Measurements from ENCODE around the gene TPH2.

Gene TPH2

DNA sequence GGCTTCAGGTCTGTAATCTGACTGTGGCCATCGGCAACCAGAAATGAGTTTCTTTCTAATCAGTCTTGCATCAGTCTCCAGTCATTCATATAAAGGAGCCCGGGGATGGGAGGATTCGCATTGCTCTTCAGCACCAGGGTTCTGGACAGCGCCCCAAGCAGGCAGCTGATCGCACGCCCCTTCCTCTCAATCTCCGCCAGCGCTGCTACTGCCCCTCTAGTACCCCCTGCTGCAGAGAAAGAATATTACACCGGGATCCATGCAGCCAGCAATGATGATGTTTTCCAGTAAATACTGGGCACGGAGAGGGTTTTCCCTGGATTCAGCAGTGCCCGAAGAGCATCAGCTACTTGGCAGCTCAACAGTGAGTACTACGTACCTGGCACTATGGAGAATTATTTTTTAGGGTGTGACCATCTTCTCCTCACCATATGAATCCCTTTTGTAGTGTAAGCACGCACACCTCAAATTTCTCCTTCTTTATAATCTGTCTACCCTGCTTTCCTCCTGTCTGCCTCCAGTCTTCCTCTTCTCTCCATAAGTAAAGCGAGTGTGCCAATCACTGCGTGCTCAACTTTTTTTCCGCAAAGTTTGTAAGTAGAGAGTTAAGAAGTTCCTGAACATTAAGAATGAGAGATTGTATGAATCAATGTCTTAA, at the start of gene TPH2:
Gene TPH2, plus strand, starts transcription at position 118 of the 658 bp plus-strand sequence. Its CDS starts 142 bp downstream, at position 260.
- DNase-seq, result peak; percentile 23

DNA sequence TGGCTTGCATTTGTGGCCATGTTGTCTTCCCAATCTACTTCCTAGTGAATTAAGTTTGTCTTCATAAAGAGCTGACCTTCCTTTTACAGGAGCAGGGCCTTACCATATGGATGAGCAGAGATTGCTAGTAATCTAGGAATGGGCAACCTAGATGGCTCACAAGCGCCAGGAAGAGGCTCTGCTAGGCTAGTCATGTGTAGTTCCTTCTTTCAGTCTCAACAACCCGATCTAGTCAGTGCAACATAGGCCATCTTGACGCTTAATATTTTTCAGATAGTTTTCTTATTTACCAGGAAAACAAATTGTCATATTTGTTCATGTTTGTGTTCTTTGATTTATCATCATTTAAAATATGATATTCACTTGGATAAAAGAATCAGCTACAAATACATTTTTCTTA, 48.2 kb upstream of the TPH2 start:
- DNase-seq, result no peak

DNA sequence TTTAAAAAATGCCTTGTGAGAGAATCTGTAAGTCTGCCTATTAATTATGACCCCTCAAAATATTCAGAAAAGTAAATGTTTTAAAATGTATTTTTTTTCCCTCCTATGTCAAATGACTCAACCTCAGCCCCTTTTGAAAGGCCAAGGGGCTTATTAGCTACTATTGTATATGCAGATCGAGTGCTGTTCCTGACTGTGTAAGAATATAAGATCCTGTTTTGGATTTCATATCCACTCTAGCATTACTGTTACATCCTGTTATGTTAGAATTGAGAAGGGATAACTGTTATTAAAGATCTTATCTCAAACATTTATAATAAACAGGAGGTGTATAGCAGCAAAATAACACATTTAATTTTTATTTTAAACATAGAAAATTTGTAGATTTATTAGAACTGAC, 46.6 kb upstream of the TPH2 start:
- no peak for DNase-seq

DNA sequence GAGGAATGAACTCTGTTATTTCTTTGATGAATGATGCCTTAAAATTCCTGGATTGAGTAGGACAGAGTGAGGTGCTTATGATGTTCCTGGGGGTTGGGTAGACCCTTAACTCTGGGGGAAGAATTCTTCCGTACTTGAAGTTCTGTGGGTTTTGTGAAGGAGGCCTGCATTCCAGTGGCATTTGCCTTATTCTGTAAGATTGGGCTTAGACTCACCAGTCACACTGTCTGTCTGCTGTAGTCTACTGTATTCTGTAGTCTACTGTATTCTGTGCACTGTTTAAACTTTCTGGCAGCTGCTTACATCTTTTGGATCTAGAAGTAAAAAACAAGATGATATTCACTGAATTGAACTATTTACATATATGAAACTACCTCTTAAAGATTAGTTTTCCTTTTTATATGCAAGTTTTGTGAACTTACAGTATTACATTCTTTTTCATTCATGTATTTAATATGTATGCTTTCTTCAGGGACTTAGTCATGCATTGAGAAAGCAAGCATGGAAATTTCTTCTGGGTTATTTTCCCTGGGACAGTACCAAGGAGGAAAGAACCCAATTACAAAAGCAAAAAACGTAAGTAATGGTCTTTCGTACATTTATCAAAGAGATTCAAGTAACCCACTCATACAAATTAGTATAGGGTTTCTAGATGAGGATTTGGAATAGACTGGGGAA, 42.3 kb upstream of the TPH2 start:
- no peak for DNase-seq

DNA sequence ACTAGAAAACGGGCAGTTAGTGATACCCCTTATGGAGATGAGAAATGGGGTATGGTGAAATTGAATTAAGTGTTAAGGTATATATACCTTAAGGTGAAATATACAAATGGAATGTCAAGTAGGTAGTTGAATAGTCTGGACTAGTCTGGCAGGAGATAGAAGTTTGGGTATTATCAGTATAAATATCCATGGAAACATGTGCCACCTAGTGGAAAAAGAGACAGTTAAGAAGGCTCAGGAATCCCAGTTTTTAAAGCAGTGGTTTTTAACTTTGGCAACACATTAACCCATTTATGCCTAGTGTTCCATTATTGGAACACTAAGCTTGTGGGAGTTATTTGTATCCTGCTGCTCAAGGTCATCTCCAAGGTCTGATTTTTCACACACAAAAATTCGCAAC, 38.6 kb upstream of the TPH2 start:
- no peak for DNase-seq

DNA sequence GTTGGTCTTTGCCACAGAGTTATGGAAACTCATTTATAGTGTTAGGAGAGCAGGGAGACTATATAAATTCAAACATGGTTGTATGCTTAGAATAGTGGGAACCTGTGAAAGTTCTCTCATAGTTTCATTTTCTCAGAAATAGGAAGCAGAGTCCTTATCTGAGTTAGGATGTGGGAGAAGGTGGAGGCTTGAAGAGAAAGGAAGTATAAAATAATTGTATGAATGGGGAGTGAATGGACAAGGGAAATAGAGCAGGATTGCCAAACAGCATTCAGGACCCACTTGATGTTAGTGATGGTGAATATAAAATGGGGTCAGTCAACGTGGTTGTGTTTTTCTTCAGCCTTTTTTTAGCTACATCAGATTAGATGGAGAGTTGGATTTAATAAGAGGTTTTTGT, 34.0 kb upstream of the TPH2 start:
- DNase-seq, result no peak

DNA sequence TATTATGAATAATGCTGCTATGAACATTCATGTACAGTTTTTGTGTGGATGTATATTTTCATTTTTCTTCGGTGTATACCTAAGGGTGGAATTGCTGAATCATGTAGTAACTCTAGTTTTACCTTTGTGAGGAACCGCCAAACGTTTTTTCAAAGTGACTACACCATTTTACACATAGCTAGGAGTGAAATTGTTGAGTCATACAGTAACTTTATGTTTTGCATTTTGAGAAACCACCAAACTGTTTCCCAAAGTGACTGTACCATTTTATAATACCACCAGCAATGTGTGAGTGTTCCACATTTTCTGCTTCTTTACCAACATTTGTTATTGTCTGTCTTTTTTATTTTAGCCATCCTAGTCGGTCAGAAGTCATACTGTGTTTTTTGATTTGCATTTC, 3.1 kb upstream of the TPH2 start:
- no peak for DNase-seq

DNA sequence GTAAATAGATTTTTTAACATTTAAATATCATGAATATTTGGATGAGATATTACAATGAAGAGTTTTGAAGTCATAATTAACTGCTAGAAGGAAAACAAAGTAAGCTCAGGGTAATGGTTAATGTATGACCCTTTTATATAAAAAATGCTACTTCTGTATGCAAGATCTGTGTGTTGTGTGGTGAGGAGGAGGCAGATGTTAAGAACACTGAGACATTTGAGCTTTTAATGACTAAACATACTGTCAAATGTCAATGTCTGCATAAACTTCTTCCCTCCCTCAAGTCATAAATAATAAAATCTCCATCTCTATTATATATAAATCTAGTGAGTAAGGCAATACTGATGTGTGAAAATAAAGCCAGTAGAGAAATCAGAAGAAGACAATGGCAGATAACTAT, 1.4 kb downstream of the TPH2 start:
- no peak for DNase-seq

DNA sequence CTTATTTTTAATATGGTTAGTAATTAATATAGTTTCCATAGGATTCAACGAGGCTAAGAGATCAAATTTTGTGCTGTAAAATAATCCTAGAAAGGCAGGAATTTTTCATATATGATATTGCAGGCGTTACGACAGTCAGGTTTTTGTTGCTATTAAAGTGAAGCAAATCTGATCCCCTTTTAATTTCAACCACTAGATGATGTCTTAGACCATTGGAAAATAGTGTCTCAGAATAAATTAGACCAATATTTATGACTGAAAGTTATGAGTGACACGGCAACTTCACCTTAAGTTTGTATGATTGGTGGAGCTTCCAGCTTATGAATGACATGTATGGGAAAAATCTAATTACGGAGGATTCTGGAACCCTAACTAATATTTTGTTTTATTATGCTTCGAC, 2.5 kb downstream of the TPH2 start:
- no peak for DNase-seq

DNA sequence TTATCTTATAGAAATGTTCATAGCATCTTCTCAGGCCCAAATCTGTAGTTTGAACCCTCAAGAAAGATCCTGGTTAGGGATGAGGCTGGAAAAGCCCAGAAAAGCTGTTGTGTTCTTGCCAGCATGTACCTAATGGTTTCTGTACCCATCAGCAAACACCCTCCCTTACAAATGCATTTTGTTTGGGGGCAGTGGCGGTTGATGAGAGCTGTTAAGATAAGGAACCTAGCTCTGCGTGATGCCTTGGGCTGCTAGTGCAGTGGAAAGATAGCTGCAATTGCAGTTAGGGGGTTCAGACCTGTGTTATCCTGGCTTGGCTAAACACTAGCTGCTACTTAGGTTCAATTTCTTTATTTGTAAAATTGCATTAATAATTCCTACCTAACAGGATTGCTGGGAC, 3.6 kb downstream of the TPH2 start:
- no peak for DNase-seq

DNA sequence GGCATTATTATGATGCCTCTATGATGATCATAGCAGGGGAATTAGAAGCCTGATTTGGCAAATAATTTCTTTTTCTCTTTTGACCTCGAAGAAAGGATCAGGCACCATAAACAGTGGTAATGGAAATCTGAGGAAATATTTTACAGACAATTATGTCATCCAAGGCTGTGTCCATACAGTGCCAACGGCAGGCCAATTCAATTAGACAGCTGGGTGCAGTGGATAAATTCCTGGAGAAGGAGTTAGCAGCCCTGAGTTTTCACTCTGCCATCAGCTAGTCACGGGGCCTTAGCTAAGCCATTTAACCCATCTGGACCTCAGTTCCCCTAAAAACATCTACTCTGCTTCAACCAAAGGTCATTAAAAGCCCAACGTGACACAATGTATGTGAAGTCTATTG, 4.1 kb downstream of the TPH2 start:
- DNase-seq, result no peak

DNA sequence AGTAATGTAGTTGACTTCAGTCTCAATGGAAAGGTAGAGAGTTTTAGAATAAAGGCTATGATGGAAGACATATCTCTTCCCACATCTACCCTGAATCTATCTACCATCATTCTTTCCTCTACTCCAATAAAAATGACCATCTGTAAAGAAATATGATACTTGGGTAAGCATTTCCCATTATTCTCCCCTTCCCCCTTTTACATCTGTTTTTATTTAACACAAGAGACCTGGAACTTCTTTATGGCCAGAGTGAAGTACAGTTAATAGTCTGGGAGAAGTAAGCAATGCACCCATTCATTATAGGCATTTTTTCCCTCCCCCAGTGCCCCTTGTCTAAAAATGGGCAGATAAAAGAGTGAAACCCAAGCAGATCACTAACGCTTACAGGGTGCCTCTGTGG, 6.5 kb downstream of the TPH2 start:
- no peak for DNase-seq

DNA sequence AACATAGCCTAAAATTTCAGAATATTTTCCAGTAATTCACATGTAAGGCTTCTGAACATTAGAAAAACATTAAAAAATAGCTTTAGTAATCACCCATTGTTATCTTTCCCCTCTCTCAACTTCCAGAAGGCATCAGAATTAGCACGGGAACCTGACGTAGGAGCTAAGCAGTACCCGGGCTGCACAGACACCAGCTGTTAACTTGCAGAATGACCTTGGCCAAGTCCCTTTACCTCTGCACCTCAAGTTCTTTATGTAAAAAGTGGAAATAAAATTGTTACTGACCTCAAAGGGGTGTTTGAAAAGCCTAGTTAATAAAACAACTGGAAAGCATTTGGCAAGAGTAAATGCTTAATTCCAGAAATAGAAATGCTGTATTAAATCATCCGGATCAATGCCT, 7.2 kb downstream of the TPH2 start:
- no peak for DNase-seq

DNA sequence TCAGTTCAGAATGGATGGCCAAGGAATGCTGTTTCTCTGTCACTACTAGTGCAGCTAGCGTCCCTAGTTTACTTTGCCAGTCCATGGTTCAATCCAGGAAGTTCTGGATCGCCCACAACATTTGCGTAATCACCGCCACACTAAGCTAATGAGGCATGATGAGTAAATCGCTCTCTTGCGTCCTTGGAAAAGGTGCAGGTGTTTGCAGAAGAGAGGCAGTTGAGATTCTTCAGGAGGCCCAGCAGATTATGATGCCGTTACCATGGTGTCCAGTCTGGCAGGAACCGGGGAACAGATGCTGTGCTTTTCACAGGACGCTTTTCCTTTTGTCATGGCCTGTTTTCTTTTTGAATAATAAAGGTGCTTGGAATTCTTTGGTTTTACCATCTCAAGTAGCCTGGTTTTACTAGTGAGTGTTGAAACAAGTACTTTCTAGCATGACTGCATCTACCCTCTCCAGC, 9.0 kb downstream of the TPH2 start:
- peak; percentile 98 for DNase-seq

DNA sequence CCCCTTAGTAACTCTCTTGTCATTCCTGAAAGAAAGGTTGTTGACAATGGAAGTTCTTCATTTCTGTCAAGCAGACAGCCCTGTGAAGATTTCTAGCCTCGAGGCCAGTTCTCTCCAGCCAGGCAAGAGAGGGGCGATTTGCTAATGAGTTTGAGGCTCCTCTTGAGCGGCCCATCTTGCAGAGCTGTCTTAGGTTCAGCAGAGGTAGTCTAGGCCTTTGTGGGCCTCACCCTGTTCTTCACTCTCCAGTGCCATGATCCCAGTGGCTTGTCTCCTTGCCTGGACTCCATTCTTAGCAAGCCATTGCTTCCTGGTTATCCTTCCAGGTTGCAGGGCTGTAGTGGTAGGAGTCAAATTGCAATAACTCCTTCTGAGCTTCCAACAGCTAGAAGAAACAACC, 9.7 kb downstream of the TPH2 start:
- no peak for DNase-seq

DNA sequence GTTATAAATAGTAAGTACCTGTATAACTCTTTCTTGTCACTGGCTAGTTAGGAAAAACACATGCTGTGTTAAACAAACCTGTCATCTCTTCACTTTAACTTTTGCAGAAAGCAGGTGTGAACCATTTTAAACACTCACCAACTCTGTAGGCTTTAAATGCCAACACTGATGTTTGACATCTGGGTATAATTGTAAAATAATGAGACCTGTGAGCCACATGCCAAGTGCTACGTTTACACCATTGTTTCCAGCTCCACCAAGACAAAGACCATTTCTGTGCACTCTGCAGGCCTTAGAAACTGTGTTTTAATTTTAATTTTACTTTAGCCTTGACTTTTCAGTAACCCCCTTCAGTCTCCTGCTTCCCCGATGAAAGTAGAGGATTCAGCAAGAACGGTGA, 11.0 kb downstream of the TPH2 start:
- DNase-seq, result no peak

DNA sequence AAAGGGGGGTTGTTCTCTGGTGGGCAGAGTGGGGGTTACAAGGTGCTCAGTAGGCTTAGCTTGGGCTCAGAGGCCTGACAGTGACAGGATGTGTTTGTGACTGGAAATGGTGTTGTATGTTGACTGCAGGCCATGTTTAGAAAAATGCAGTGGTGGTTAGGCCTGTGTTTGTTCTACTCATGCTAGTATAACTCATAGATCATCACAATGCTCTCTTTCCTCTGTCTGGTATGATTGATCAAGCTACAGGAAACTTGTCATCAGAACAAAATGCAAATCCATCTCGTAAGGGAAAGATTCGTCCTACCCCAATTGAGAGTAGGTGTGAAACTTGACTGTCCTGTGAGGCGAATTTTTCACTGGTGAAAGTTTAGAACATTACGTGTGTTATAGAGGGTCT, 11.8 kb downstream of the TPH2 start:
- no peak for DNase-seq

DNA sequence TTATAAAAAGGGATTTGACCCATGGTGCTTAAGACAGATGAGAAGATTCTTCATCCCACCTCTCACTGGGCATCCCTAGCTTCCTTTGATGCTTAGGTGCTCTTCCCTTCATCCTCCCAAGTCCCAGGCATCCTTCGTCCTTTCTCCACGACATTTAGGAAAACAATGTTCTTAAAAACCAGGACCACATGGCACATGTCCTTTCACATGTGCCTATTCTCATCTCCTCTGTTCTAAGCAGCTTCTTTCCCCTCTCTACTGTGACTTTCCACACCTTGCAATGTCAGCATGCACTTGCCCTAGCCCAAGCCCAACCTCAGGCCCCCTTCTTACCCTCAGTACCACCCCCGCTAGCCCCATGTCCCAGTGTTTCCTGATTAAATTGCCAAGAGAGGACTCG, 12.2 kb downstream of the TPH2 start:
- no peak for DNase-seq

DNA sequence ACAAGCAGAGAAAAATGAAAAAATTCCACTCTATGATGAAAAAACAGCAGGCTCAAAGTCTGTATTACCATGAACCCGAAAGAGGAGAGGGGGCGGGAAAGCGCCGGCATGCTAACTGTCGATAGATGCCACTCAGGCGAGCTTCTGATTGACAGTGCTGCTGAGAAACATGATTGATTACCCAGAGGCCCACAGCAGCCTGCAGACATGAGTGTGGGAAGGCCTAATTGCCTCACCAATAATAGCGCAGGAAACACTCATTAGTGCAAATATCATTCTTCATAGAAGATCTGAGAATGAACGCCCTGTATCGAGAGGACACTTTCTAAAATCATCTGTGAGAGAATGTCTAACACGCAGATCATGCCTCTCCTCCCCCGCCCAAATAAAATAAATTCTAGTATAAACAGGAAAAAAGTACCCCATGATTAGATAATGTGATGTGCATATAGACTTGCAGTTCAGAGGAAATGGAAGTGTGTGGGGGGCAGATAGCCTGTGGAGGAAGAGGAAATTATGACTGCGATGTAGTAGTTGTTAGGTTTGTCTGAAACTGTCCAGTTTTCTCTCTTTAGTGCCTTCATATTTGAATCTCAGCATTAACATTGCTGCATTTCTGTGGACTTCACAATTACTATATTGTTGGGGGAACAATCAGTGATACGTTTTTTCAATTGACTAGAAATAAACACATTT, 15.6 kb downstream of the TPH2 start:
- DNase-seq, result no peak

DNA sequence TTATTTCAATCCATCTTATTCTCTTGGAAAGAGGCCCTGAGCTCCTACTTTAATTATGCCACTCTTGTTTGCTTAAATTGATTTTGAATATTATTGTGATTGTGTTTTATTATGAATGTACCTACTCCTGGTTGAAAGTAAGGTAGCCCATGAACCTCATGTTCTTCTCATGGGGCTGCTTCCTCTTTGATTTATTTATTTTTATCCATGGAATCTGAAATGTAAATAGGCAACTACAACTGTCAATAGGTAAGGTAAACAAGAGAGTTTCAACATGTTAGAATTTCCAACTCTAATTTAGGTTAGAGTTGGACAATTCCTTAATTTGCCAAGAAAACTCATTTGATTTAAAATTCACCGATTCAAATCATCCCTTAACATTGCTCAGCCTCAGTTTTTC, 16.2 kb downstream of the TPH2 start:
- no peak for DNase-seq

DNA sequence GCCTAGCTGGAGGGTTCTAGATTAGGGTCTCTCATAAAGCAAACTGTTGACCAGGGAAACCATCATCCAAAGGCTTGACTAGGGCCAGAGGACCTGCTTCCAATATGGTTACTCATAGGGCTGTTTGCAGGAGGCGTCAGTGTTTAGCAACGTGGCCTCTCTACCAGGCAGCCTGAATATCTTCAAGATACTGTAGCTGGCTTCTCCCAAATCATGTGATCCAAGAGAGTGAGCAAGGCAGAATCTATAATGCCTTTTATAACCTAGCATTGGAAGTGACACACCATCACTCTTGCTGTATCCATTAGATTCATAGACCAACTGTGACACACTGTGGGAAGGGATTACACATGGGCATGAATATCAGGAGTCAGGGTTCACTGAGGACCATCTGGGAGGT, 17.3 kb downstream of the TPH2 start:
- DNase-seq, result no peak

DNA sequence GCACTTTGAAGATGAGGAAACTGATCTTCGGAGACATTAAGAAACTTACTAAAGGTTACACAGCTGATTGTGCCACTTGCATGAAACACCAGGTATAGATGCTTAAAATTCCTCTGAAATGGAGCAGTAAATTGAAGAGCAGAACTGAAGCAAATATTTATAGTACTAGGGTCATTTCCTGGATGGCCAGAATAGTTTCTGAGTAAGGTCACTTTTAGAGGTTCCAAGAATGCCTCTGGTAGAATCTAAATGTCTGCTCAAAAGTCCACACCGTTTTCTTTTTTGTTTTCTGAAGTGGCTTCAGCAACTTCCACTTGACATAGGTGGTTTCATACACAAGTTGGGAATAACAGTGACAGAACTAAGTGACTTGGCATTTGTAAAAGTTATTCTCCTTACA, 19.4 kb downstream of the TPH2 start:
- no peak for DNase-seq

DNA sequence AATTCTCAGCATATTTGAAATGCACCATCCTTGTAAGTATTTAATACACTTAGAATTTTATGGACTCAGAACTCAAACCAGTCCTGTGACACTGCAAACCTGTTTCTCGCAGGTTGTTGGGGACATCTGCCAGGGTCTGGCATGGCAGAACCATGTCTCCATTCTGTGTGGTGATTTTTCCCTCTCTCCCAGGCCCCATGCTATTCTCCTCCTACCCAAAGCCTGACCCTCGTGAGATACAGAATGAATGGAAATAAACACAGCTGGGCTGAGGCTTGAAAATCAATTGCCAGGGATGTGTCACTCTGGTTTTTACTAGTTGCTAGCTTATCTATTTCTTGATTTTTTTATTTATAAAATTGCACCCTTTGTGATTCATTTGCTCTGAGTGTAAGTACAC, 19.8 kb downstream of the TPH2 start:
- no peak for DNase-seq

DNA sequence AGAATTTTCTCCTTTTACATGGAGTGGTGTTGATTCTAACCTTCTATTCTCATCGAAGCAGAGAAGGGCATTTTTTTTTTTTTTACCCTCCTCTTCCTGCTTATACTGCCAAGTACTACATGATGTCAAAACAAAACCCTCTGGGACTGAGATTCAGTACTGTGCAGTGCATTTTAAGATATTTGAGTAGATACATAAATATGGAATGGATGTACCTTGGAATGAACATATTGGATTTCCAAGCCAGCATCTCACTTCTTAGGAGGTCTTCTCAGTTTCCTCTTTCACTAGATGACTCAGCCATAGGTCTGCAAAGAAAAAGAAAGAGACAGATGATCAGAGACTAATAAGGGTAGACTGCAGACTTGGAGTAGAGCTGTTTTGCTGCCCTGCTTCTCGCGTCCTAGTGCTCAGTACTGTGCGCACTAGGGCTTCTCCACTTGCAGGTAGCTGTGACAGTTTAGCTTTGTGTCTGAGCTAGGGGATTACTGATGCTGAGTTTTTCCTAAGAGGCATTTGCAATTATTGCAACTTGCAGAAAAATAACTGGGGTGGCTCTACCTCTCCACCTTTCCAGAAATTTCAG, 20.4 kb downstream of the TPH2 start:
- DNase-seq, result peak; percentile 59
